Hematopoietic multipotent progenitor cell (in vitro differentiated cells): ENCODE results near the gene NOTO. TPM values are rescaled to one million over a fixed set of nuclear protein-coding genes. Genes with fewer than 3 reads are reported as not detected.
"Not testable (repeated sequence)": the region's sequence is repeated elsewhere in the genome, so short reads cannot be mapped to it uniquely, and the experiment has no call there.

Experiments used
- DNase-seq, 3 donors: peaks; one replicate each; pipeline ENCODE4 v3.0.0-alpha.2; 2011 to 2015; ENCODE audit warnings: low read depth in 2 of 3, low spot score in 2 of 3
- total RNA-seq: library from RNA; depleted of rRNA; stranded (reverse); fragments of >200 nt; gene quantifications from one replicate; pipeline ENCODE4 v1.2.3, GENCODE V29; 2012

Gene NOTO
- total RNA-seq, 1 donor: not detected

DNA sequence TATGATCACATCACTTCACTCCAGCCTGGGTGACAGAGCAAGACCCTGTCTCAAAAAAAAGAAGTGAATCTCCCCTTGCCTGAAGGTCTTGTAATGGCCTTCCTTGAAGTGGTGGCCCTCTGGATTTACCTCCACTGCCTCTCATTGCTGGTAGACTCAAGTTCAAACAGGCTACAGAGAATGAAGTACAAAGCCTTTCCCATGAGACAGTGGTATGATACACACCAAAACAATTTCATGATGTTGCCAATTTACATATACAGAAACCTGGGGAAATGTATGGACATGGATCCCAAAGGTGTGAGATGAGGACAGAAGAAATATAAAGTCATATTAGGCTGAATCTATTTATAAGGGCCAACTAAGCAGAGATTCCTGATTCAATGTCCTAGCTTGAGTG is 4.8 kb upstream of the NOTO start:
- no peak for DNase-seq

DNA sequence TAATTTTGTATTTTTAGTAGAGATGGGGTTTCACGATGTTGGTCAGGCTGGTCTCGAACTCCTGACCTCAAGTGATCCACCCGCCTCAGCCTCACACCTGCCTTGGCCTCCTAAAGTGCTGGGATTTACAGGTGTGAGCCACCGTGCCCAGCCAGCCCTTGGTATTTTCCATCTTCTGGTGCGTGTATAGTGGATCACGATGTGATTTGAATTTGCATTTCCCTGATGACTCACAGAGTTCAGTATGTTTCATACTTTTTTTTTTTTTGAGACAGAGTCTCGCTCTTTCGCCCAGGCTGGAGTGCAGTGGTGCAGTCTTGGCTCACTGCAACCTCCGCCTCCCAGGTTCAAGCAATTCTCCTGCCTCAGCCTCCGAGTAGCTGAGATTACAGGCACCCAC is 2.1 kb upstream of the NOTO start:
- DNase-seq: not testable (repeated sequence)

DNA sequence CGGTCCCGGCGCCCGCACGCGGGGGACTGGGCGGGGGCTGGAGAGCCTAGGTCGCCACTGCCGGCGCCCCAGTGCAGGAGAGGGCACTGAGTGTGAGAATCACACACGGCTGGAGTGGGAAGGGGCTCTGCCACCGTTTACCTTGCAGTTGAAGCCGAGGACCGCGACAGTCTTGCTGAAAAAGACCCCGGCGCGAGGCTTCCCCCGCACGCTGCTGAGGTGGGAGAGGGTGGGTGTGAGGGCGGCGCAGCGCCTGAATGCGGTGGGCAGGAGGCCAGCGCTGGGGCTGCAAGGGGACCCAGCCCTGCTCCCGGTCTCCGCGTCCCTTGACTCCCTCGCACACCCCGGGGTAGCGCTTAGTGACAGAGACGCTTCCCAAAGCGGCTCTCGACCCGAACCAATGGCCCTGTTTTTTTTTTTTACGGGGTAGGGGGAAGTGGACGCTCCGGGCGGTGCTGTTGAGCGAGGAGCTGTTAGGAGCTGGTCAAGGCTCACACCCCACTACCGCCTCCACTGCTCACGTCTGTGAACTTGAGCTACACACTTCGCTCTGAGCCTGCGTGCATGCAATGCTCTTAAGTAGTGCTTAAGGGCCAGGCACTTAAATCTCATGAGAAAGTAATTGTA is 794 bp downstream of the NOTO start:
- no peak for DNase-seq

DNA sequence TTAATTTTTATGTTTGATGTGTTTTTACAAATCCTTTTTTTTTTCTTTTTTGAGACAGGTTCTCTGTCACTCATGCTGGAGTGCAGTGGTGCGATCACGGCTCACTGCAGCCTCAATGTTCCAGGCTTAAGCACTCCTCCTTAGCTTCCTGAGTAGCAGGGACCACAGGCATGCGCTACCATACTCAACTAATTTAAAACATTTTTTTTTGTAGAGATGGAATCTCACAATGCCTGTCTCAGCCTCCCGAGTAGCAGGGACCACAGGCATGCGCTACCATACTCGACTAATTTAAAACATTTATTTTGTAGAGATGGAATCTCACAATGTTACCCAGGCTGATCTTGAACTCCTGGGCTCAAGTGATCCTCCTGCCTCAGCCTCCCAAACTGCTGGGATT is 3.2 kb downstream of the NOTO start:
- no peak for DNase-seq

DNA sequence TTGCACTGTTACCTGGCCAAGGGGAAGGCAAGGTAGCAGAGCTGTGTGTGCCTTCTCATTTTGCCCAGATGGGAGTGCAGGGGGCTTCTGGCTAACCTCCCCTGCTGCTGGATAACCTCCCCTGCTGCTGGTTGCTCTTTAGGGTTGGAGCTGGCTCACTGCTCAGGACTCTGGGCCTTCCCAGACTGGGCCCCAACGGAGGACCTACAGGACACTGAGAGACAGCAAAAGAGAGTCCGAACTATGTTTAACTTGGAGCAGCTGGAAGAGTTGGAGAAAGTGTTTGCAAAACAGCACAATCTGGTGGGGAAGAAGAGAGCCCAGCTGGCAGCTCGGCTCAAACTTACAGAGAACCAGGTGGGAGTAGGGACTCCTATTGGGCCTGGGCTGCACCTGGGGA is 5.9 kb downstream of the NOTO start:
- no peak for DNase-seq

DNA sequence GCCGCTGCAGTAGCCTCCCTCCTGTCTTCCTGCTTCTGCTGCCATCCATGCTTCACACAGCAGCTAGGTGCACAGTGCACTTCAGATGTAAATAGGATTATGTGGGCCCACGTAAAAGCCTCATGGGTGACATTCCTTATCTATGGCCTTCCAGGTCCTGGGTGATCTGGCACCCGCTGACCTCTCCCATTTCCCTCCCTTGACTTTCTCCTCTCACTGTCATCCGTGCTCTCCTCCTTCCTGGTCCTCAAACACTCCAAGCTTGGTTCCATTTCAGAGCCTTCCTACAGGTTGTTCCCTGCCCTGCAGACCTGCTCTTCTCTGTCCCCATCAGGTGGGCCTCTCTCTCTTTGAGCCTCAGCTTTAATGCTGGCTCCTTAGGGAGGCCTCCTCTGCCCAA is 7.6 kb downstream of the NOTO start:
- no peak for DNase-seq

DNA sequence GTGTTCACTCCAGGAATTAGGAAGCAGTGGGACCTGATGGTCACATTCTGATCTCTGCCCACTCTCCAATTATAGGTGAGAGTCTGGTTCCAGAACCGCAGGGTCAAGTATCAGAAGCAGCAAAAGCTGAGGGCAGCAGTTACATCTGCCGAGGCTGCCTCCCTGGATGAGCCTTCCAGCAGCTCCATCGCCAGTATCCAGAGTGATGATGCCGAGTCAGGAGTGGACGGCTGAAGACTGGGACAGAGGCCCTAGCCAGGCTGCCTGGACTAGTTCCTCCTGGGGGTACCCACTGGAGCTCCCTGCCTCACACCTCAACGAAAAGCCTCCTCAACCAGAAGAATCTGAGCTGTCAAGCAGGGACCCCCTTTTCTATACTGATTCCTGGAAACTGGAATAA is 8.3 kb downstream of the NOTO start:
- DNase-seq: no peak

DNA sequence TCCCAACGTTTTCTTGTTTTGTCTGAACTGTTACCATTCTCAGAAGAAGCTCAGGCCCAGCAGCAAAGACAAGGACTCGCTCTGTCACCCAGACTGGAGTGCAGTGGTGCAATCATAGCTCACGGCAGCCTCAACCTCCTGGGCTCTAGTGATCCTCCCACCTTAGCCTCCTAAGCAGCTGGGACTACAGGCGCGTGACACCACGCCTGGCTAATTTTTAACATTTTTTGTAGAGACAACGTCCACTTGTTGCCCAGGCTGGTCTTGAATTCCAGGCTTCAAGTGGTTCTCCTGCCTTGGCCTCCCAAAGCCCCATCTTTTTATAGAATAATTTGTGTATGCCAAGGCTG is 9.7 kb downstream of the NOTO start:
- DNase-seq: no peak

DNA sequence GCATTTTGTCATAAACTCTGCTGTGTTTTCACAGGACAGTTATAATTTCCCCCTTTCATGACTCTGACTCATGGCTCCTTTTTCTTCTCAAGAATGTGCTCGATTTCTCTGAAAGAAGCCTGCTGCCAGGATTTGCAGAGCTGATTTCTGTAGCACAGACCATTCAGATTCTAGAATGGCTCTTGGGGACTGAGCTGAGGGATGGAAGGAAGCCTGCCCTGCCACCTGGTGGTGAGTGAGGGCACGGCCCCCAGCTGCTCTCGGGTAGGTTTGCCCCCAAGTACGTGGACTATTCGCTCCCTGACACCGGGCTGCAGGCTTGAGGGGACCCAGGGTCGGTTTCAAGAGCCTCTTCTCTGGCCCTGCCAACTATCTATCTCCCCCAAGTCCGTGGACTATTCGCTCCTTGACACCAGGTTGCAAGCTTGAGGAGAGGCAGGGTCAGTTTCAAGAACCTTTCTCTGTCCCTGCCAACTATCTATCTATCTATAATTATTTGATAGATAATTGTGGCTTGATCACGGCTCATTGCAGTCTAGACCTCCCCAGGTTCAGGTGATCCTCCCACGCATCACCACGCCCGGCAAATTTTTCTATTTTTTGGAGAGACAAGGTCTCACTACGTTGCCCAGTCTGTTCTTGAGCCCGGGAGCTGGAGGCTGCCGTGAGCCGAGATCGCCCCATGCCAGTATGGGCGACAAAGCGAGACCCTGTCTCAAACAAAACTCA is 10.2 kb downstream of the NOTO start:
- peak; percentile 38 to 81 (median 70) for DNase-seq

DNA sequence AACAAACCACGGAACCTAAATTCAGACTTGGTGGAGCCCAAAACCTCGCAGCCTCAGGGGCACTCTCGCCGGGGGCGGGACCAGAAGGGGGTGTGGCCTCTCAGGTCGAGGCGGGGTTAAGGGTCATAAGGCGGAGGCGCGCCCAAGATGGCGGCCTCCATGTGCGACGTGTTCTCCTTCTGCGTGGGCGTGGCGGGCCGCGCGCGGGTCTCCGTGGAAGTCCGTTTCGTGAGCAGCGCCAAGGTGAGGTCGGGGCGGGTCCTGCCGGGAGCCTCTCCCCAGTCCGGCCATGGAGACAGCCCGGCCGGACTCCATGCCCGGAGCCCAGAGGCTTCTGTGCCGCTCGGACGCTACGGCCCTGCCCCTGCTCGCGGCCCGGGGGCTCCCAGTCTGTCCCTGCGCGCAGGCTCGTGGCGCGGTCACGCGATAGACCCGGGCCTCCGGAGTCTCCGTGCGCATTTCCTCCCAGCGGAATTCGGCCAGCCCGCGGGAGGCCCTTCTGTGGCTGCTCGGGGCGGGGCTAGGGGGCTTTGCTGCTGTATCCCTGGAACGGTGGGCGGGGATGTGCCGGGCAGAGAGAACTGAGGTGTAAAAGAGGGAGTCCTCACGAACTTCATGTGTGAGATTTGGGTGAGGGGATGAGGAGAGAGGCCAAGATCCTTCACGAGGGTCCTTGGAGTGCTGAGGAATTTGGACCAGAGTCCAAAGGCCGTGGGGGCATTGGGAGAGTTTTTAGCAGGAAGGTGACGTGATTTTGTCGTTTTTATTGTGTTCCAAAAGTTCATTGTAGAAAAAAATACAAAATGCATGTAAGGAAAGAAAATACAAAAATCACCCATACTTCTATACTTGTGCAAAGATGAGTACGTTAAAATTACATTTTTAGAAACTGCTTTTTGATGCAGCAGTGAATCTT is 12.0 kb downstream of the NOTO start, which contains the start of gene SMYD5:
TSS of gene SMYD5 (plus strand) at position 126 of the 916 bp plus-strand sequence. CDS start at position 148, 22 bp downstream.
- peak; percentile 77 to 92 (median 86) for DNase-seq

DNA sequence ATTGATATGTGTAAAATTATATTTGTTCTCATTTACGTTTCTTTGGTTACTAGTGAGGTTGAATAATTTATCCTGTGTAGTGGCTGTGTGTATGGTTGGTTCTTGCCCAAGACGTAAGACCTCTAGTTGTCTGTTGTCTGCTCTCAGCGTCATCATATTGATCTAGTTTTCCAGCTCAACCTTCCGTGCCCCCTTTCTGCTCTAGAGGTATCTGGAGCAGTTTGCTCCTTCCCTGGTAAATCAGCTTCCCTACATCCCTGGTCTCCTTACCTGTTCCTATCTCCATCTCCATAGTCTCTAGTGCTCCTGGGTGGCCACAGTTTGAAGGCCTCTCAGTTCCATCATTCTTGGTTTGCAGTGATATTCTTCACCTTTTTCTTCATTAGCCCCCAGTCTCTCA is 12.9 kb downstream of the NOTO start:
- no peak for DNase-seq

DNA sequence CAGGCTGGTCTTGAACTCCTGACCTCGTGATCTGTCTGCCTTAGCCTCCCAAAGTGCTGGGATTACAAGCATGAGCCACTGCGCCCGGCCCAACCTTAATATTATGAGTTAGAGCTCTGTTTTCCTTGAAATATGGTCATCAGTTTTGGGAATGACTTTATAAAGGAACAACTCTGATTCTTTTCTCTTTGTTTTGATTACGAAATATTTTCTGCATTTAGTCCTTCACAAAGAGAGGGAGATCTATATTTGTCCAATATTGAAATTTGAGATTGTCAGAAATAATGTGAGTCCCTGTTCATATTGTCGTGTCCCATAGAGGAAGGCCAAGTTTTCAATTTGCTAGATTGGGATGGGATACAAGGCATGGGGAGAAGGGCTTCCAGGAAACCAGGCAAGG is 14.8 kb downstream of the NOTO start:
- DNase-seq: no peak

DNA sequence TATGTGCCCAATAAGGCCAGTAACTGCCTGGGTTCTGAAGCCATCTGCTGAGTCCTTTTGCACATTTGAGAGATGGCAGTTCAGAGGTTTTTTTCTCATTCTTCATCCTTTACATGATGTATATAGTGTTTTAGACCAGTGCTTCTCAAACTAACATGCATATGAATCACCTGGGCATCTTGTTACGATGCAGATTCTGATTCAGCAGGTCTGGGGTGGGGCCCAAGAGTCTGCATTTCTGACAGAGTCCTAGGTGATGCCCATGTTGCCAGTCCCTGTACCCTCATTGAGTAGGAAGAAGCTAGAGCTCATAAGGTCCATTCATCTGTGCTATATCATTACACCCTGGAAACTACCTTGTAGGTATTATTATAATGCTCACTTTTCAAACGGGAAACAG is 15.5 kb downstream of the NOTO start:
- DNase-seq: no peak

DNA sequence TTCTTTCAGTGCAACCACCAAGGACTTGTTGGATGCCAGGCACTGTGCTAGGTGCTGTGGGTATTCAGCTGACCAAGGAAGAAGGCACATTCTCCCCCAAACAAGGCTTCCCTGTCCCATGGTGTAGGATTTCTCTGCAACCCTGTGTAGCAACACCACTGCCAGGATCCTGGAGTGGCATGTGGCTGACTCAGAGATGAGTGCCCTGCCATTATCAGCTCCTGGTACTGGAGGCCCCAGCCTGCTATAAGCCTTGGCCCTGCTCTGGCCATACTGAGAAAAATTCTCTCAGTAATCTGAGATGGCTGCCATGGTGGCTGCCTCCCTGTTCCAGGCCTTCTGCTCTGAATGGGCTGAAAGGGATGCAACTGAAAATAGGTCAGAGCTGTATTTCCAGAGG is 15.9 kb downstream of the NOTO start:
- no peak for DNase-seq

DNA sequence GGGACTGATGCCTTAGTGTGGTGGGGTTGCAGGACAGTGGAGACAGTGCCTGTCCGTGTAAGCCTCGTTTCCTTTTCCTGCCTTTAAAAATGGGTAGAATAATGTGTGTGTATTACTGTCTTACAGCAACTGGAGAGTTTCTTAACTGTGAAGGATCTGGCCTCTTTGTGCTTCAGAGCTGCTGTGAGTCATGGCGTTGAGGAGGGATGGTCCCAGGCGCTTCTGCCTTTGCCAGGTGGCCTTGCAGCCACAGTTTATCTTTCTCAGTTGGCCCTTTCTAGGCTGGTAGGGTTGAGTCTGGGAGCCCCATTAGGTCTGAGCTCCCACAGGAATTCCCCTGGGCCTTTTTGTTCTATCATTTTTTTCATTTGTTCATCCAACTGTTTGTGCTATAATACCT is 21.4 kb downstream of the NOTO start:
- DNase-seq: no peak

DNA sequence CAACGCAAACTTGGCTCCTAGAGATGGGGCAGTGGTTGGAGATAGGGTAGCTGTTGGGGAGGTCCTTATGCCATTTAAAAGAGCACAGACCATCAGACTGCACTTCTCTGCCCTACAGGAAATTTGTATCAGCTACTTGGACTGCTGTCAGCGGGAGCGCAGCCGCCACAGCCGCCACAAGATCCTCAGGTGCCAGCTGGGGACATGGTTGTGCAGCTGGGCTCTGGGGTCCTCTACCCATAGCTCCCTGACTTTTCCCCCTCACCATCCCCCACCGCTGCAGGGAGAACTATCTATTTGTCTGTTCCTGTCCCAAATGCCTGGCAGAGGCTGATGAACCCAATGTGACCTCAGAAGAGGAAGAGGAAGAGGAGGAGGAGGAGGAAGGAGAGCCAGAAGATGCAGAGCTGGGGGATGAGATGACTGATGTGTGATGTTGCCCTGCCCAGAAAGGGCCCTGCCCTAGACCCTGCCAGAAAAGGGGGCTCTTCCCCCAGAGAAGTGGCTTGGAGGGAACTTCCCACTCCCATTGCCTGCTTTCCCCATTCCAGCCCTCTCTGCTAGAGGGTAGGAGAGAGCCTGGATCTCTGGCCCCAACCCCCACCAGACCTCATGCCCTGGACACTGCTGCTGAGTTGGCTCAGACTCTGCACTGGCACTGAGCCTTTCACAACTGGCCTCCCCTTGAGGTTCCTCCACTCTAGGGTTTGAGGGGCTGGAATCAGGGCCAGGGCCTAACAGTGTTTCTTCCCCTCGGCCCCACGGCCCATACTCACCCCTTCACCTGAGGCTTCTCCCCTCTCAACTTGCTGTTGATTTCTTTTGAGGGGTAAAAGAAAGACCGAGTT is 23.4 kb downstream of the NOTO start:
- no peak for DNase-seq

DNA sequence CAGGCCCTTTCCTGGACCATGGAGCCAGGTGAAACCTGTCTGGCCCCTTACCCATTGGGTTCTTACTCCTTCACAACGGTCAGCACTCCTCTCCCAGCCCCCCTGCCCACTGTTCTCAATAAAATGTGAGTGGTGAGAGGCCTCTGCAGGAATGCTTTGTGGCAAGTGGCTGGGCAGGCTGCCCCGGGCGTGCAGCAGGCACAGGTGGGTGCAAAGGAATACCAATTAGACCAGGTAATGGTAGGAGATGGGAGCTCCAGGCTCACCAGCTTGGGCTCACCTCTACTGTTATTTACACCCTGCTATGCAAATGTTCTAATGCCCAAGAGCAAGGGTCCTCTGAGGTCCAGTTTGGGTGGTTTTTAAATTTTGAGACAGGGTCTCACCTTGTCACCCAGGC is 24.7 kb downstream of the NOTO start:
- DNase-seq: no peak

DNA sequence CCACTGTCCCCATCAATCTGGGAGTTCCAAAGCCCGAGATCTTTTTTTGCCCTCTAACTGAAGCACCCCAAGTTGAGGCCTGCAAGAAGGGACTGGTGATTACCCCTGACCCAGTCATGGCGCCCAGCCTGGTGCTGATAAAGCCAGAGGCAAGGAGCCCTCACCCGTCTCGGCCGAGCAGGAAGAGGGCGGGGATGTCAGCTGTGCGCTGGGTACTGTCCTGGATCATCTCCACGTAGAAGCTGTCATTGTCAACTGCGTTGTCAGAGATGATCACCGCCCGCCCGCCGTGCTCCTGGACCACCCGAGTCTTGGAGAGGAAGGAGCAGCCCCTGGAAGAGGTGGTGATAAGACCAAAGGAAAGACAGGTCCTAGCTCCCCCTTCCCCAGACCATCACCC is 26.3 kb downstream of the NOTO start:
- no peak for DNase-seq

DNA sequence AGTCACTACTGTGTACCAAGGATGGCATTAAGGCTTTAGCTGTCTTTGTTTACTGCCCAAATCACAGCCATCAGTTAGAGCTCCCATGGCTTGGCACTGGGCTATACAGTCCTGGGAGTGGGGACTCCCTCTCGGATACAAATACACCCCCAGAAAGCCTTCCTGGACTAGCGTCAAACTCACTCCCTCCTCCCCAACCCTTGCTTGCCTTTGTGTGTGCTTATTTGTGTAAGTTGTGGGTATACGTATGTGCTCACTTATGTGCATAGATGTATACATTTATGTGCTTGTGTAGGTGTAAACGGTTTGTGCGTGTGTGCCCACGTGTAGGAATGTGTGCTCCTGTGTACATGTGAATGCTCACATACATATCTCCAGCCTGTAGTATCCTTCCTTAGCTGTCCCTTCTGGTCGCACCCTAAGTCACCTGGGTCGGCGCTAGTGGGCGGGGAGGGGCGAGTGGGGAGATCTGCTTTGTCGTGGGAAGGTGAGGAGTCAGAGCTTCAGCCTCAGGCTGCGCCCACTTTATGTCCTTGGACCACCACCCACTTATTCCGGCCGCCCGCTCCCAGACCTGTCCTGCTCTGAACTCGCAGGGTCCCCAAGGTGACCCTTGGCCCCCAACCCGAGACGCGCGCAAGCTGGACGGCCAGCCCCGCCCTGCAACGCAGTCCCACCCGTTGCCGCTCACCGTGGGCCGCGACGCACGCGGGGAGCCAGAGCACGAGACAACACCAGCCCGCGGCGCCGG is 30.2 kb downstream of the NOTO start:
- peak; percentile 7 to 49 (median 27) for DNase-seq
